SH-SY5Y (cell line): ENCODE data around the gene EDN2.

Source experiments
- GATA2 ChIP-seq: IDR thresholded peaks from 2 replicates; pipeline ENCODE4 v1.6.1; 2011; ENCODE audit warnings: mild to moderate bottlenecking, low read depth, low read length
- GATA3 ChIP-seq: IDR thresholded peaks from 2 replicates; pipeline ENCODE4 v1.6.1; 2011; ENCODE audit warnings: low read depth, mild to moderate bottlenecking, low read length, moderate library complexity

DNA sequence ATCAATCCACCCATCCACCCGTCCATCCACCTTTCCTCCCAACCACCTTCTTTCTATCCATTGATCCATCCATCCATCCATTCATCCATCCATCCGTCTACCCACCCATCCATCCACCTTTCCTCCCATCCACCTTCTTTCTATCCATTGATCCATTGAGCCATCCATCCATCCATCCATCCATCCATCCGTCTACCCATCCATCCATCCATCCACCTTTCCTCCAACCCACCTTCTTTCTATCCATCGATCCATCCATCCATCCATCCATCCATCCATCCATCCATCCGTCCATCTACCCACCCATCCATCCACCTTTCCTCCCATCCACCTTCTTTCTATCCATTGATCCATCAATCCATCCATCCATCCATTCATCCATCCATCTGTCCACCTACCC is 5.1 kb upstream of the EDN2 start:
- TF ChIP-seq GATA3 = no peak
- no peak for TF ChIP-seq GATA2
